ENCODE results near the gene FSD2. TPM values are rescaled to one million over a fixed set of nuclear protein-coding genes. Genes with fewer than 3 reads are reported as not detected.
"Not testable (repeated sequence)": the region's sequence is repeated elsewhere in the genome, so short reads cannot be mapped to it uniquely, and the experiment has no call there.

FSD2 gene
- total and polyA plus RNA-seq, 10 donors = 0.02 to 0.03 (median 0.02) TPM; not detected in 7

GRCh38 chr15:82767163-82767829, 38.6 kb downstream of the FSD2 start:
- Histone ChIP-seq H3K4me3 (no peak overlapping the region), H3K27ac (no peak overlapping the region), H3K27me3 (replicated peaks in 1 of 7) (no peaks in the 10 kb centered on the region), H3K9me3 (no peaks in the 10 kb centered on the region), H3K36me3 (peaks cover 0 to 40% (median 2%) of the 10 kb centered on the region in 6 donors), H3K4me1 (no peaks in the 10 kb centered on the region)
- intact Hi-C loops (cut with DNase I; ENCODE audit: low total_unique reads) = no loop called here
- no peak for DNase-seq
- TF ChIP-seq CTCF (IDR thresholded peaks at IDR 0.05 in 8 of 11, conservative IDR thresholded peaks at IDR 0.05 in 3 of 11) = no peak
- TF ChIP-seq POLR2A (IDR thresholded peaks at IDR 0.05) = no peak
- WGBS, 5 donors = 61 to 90% (median 82%) methylated on average over 2 of the region's 2 CpGs

GRCh38 chr15:82766201-82766600, 39.7 kb downstream of the FSD2 start:
- H3K4me3 ChIP-seq; H3K9me3 ChIP-seq; DNase-seq; intact Hi-C loops (cut with DNase I; ENCODE audit: low total_unique reads); H3K4me1 ChIP-seq; H3K27me3 ChIP-seq (replicated peaks in 1 of 7); H3K27ac ChIP-seq: not testable (repeated sequence)
- WGBS, 5 donors = 92 to 94% (median 92%) methylated on average over 7 of the region's 7 CpGs
- H3K36me3 ChIP-seq = peaks cover 0 to 51% (median 4%) of the 10 kb centered on the region in 6 donors

- no peak for DNase-seq
- WGBS, 5 donors = 88 to 98% (median 91%) methylated on average over 9 of the region's 9 CpGs
- Histone ChIP-seq H3K27ac (no peak overlapping the region), H3K36me3 (peaks cover 0 to 66% (median 4%) of the 10 kb centered on the region in 6 donors), H3K4me1 (no peaks in the 10 kb centered on the region), H3K27me3 (replicated peaks in 1 of 7) (no peaks in the 10 kb centered on the region), H3K4me3 (no peak overlapping the region), H3K9me3 (no peaks in the 10 kb centered on the region)
- TF ChIP-seq POLR2A (IDR thresholded peaks at IDR 0.05) = no peak
- TF ChIP-seq CTCF (IDR thresholded peaks at IDR 0.05 in 8 of 11, conservative IDR thresholded peaks at IDR 0.05 in 3 of 11) = no peak
- TF ChIP-seq POLR2AphosphoS5 (IDR thresholded peaks at IDR 0.05) = no peak
- intact Hi-C loops (cut with DNase I; ENCODE audit: low total_unique reads) = no loop called here
Observed at GRCh38 chr15:82764740-82765139, 41.1 kb downstream of the FSD2 start.

- intact Hi-C loops (cut with DNase I; ENCODE audit: low total_unique reads) = no loop called here
- Histone ChIP-seq H3K27ac (no peak overlapping the region), H3K9me3 (no peaks in the 10 kb centered on the region), H3K4me1 (no peaks in the 10 kb centered on the region), H3K36me3 (peaks cover 0 to 72% (median 6%) of the 10 kb centered on the region in 6 donors), H3K27me3 (replicated peaks in 1 of 7) (no peaks in the 10 kb centered on the region), H3K4me3 (no peak overlapping the region)
- WGBS, 5 donors = 84 to 92% (median 88%) methylated on average over 4 of the region's 4 CpGs
- TF ChIP-seq CTCF (IDR thresholded peaks at IDR 0.05 in 8 of 11, conservative IDR thresholded peaks at IDR 0.05 in 3 of 11) (no peak), POLR2A (IDR thresholded peaks at IDR 0.05) (no peak), POLR2AphosphoS5 (IDR thresholded peaks at IDR 0.05) (no peak)
- no peak for DNase-seq
Observed at GRCh38 chr15:82764117-82764490, 41.8 kb downstream of the FSD2 start.
